ENCODE data around the gene RSPH9.

The RSPH9 gene

GRCh38 chr6:43682724-43683429 is 38.0 kb downstream of the RSPH9 start:
- no peak overlapping the region for H3K4me3 ChIP-seq (ENCODE audit: low read depth, low read length)
- TF ChIP-seq CTCF (IDR thresholded peaks at IDR 0.05; ENCODE audit: borderline replicate concordance, insufficient read depth, low read depth, low read length), result no peak

- no peak for TF ChIP-seq CTCF (IDR thresholded peaks at IDR 0.05; ENCODE audit: borderline replicate concordance, insufficient read depth, low read depth, low read length)
- H3K4me3 ChIP-seq (ENCODE audit: low read depth, low read length), result no peak overlapping the region
Measured at GRCh38 chr6:43683708-43684455, 39.0 kb downstream of the RSPH9 start.

- H3K4me3 ChIP-seq (ENCODE audit: low read depth, low read length), result peak overlapping the region; percentile 69
- no peak for TF ChIP-seq CTCF (IDR thresholded peaks at IDR 0.05; ENCODE audit: borderline replicate concordance, insufficient read depth, low read depth, low read length)
Measured at GRCh38 chr6:43687079-43687436, 42.2 kb downstream of the RSPH9 start.

- H3K4me3 ChIP-seq (ENCODE audit: low read depth, low read length), result peak within 1 kb of the TSS; percentile 69
- no peak for TF ChIP-seq CTCF (IDR thresholded peaks at IDR 0.05; ENCODE audit: borderline replicate concordance, insufficient read depth, low read depth, low read length)
Measured at GRCh38 chr6:43687437-43688347, 42.9 kb downstream of the RSPH9 start, which contains the start of gene MRPS18A. MRPS18A (minus strand) TSS chr6:43687791; CDS start chr6:43687779, 12 bp downstream.

- TF ChIP-seq CTCF (IDR thresholded peaks at IDR 0.05; ENCODE audit: borderline replicate concordance, insufficient read depth, low read depth, low read length), result no peak
- no peak overlapping the region for H3K4me3 ChIP-seq (ENCODE audit: low read depth, low read length)
Measured at GRCh38 chr6:43689421-43689820, 44.6 kb downstream of the RSPH9 start.

- no peak overlapping the region for H3K4me3 ChIP-seq (ENCODE audit: low read depth, low read length)
- no peak for TF ChIP-seq CTCF (IDR thresholded peaks at IDR 0.05; ENCODE audit: borderline replicate concordance, insufficient read depth, low read depth, low read length)
Measured at GRCh38 chr6:43695215-43695966, 50.6 kb downstream of the RSPH9 start.

Measured in GM12875 (cell line).